Peyer's patch (tissue), 4 donors: Measurements from ENCODE around the gene MCF2L2.

Source experiments
- CTCF ChIP-seq, 6 experiments: fragments of 450-650 bp in 4 of 6; fragments of 200-600 bp in 2 of 6; sonication (generic) in 1 of 6; IDR thresholded peaks; one replicate each; pipeline ENCODE4 v1.5.1; 2017 to 2019; ENCODE audit warnings: antibody characterized with exemption in 6 of 6, mild to moderate bottlenecking in 3 of 6, moderate library complexity in 1 of 6
- POLR2A ChIP-seq, 2 donors: fragments of 450-650 bp; IDR thresholded peaks; one replicate each; pipeline ENCODE4 v1.5.1; 2017; ENCODE audit warnings: antibody characterized with exemption in 2 of 2, mild to moderate bottlenecking in 2 of 2, moderate library complexity in 2 of 2

DNA sequence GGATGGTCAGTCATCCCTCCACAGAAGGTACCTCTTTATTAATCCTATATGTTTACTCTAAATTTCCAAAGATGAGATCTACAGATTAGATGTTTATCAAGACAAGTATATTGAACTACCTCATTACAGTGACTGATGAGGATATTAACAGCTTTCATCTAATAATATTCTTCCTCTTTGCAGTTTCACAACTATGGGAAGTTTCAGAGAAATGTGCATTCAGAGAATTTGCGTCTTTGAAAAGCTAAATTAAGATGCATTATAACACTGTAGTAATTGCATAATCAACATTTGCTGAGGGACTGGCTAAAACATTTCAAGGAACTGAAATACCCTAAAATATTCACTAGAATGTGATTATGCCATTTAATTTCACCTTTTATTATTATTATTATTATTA lies 46.7 kb downstream of the MCF2L2 start:
- TF ChIP-seq CTCF (IDR thresholded peaks at IDR 0.05) (no peak), POLR2A (IDR thresholded peaks at IDR 0.05) (no peak)
